ENCODE measurements around the gene CSPG4. TPM values are rescaled to one million over a fixed set of nuclear protein-coding genes. Genes with fewer than 3 reads are reported as not detected.
"Not testable (repeated sequence)": the region's sequence is repeated elsewhere in the genome, so short reads cannot be mapped to it uniquely, and the experiment has no call there.

The CSPG4 gene
- total and polyA plus RNA-seq, 9 of the 15 experiments (the other 6 are each of a cell fraction or from before 2014, with no cell fraction given): under 0.01 to 0.07 (median 0.04) TPM; not detected in 5

DNA sequence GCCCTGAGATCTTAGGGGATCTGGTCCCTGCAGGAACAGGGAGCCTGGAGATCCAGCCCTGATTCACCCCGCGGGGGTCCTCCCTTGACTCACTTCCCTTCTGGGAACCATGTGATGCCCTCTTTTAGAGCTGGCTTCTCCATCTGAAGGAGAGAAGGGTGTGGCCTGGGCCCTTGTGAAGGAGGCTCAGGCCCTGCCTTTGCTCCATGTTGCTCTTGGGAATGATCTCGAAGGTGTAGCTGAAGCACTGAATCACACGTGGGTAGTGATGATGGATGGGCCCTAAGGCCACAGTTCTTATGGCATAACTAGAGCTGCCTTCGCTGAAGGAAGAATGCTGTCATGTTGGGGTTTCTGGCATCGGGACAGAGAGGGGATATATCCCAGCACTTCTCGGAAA lies 1.2 kb downstream of the CSPG4 start:
- H3K79me2 ChIP-seq (ENCODE audit: control insufficient read depth, insufficient read depth, low read length); H2AFZ ChIP-seq (ENCODE audit: low read depth, low read length); H4K20me1 ChIP-seq (replicated peaks; ENCODE audit: control insufficient read depth, insufficient read depth, low read length); H3K27me3 ChIP-seq (ENCODE audit: control insufficient read depth in 2 of 2, insufficient read depth in 2 of 2, low read length in 2 of 2); H3K27ac ChIP-seq (ENCODE audit: extremely low read depth, low read depth, low read length); H3K4me3 ChIP-seq; H3K4me2 ChIP-seq (ENCODE audit: insufficient read depth, low read length); H3K36me3 ChIP-seq (ENCODE audit: control insufficient read depth, insufficient read depth, low read length); H3K9me1 ChIP-seq (ENCODE audit: control insufficient read depth, insufficient read depth, low read length); DNase-seq (ENCODE audit: extremely low read depth in 1 of 4, low spot score in 3 of 4); H3K9ac ChIP-seq (ENCODE audit: insufficient read depth in 1 of 2, low read depth in 2 of 2, low read length in 2 of 2); intact Hi-C loops (cut with micrococcal nuclease); in situ Hi-C loops (cut with MboI); CTCF ChIA-PET (ENCODE audit: low intra/inter-chr PET ratio); H3K9me3 ChIP-seq (replicated peaks; ENCODE audit: control insufficient read depth, insufficient read depth, low read depth, low read length); ATAC-seq; BruUV-seq (replicated peaks): not testable (repeated sequence)
- peaks cover 0 to 12% of the 10 kb centered on the region in 2 experiments; a peak in 2 of 5 replicates for H3K4me1 ChIP-seq (replicated peaks in 1 of 2; ENCODE audit: control insufficient read depth in 2 of 2, insufficient read depth in 2 of 2, low read length in 2 of 2)
- FAIRE-seq: peak; percentile 82
- WGBS (ENCODE audit: insufficient coverage, low coverage, missing lambda C conversion rate): 17% methylated on average over 5 of the region's 7 CpGs
- POLR2A ChIA-PET: interaction anchor here (0.6 kb wide), 1 partner anchor 9 kb away, joined by 3 read pairs; no protein-coding TSS in a partner anchor

DNA sequence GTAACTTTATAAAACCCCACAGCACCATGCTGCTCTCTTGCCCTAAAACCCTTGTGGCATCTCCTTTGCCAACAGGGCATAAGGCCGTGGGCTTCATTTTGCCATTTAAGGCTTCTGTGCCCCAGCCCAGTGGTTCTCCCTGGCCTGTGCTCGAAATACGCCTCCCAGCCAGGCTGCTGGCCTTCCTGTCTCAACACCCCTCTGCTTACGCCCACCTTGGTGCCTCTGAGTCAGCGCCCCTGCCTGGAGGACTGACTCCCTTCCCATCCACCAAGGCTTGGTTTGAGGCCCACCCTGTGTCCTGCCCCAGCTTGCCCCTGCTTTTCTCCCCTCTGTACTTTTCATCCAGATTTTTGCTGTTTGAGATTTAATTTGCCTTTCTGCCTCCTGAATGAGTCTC lies 1.8 kb downstream of the CSPG4 start:
- H3K27ac ChIP-seq (ENCODE audit: extremely low read depth, low read depth, low read length); FAIRE-seq; H2AFZ ChIP-seq (ENCODE audit: low read depth, low read length); intact Hi-C loops (cut with micrococcal nuclease); H4K20me1 ChIP-seq (replicated peaks; ENCODE audit: control insufficient read depth, insufficient read depth, low read length); BruUV-seq (replicated peaks); H3K4me2 ChIP-seq (ENCODE audit: insufficient read depth, low read length); H3K4me3 ChIP-seq; H3K36me3 ChIP-seq (ENCODE audit: control insufficient read depth, insufficient read depth, low read length); H3K9ac ChIP-seq (ENCODE audit: insufficient read depth in 1 of 2, low read depth in 2 of 2, low read length in 2 of 2); H3K27me3 ChIP-seq (ENCODE audit: control insufficient read depth in 2 of 2, insufficient read depth in 2 of 2, low read length in 2 of 2); CTCF ChIA-PET (ENCODE audit: low intra/inter-chr PET ratio); H3K79me2 ChIP-seq (ENCODE audit: control insufficient read depth, insufficient read depth, low read length); in situ Hi-C loops (cut with MboI); DNase-seq (ENCODE audit: extremely low read depth in 1 of 4, low spot score in 3 of 4); ATAC-seq; H3K9me3 ChIP-seq (replicated peaks; ENCODE audit: control insufficient read depth, insufficient read depth, low read depth, low read length); POLR2A ChIA-PET; H3K9me1 ChIP-seq (ENCODE audit: control insufficient read depth, insufficient read depth, low read length): not testable (repeated sequence)
- H3K4me1 ChIP-seq (replicated peaks in 1 of 2; ENCODE audit: control insufficient read depth in 2 of 2, insufficient read depth in 2 of 2, low read length in 2 of 2): peaks cover 0 to 12% of the 10 kb centered on the region in 2 experiments; a peak in 2 of 5 replicates
- WGBS (ENCODE audit: insufficient coverage, low coverage, missing lambda C conversion rate): 21% methylated on average over 3 of the region's 5 CpGs

DNA sequence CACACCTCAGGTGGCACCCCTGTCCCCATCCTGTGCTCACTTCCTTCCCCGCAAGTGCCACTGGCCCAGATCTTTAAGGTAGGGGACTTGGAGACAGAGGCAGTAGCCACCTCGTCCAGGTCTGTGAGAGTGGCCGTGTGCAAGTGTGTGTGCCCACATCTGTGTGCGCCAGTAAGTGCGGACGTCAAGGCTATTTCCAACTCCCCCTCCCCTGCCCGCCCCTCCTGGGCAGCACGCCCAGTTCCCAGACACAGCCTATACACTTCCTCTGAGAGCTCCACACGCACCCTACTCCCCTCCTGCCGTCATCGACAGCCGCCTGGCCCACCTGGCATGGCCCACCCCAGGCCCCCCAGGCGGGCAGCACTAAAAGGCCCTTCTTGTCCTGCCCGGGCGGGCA lies 3.2 kb downstream of the CSPG4 start:
- WGBS (ENCODE audit: insufficient coverage, low coverage, missing lambda C conversion rate): 33% methylated on average over 12 of the region's 15 CpGs
- ATAC-seq; FAIRE-seq; H3K27me3 ChIP-seq (ENCODE audit: control insufficient read depth in 2 of 2, insufficient read depth in 2 of 2, low read length in 2 of 2); intact Hi-C loops (cut with micrococcal nuclease); CTCF ChIA-PET (ENCODE audit: low intra/inter-chr PET ratio); H3K4me3 ChIP-seq; H4K20me1 ChIP-seq (replicated peaks; ENCODE audit: control insufficient read depth, insufficient read depth, low read length); H3K9me3 ChIP-seq (replicated peaks; ENCODE audit: control insufficient read depth, insufficient read depth, low read depth, low read length); BruUV-seq (replicated peaks); H3K9me1 ChIP-seq (ENCODE audit: control insufficient read depth, insufficient read depth, low read length); H3K27ac ChIP-seq (ENCODE audit: extremely low read depth, low read depth, low read length); H3K9ac ChIP-seq (ENCODE audit: insufficient read depth in 1 of 2, low read depth in 2 of 2, low read length in 2 of 2); in situ Hi-C loops (cut with MboI); DNase-seq (ENCODE audit: extremely low read depth in 1 of 4, low spot score in 3 of 4); H3K4me2 ChIP-seq (ENCODE audit: insufficient read depth, low read length); H3K36me3 ChIP-seq (ENCODE audit: control insufficient read depth, insufficient read depth, low read length); H2AFZ ChIP-seq (ENCODE audit: low read depth, low read length); H3K79me2 ChIP-seq (ENCODE audit: control insufficient read depth, insufficient read depth, low read length): not testable (repeated sequence)
- H3K4me1 ChIP-seq (replicated peaks in 1 of 2; ENCODE audit: control insufficient read depth in 2 of 2, insufficient read depth in 2 of 2, low read length in 2 of 2): peaks cover 0 to 12% of the 10 kb centered on the region in 2 experiments; a peak in 2 of 5 replicates
- POLR2A ChIA-PET: interaction anchor here (0.6 to 1.1 kb wide), 2 partner anchors 13 to 119 kb away, joined by 3 to 4 read pairs; no protein-coding TSS in a partner anchor
